Superior temporal gyrus (tissue), 1 donor: ENCODE measurements around the gene CADPS.

Source experiments
- DNase-seq: peaks from one replicate; pipeline ENCODE4 v3.0.0-alpha.2; 2016; ENCODE audit errors: extremely low spot score

Gene CADPS

DNA sequence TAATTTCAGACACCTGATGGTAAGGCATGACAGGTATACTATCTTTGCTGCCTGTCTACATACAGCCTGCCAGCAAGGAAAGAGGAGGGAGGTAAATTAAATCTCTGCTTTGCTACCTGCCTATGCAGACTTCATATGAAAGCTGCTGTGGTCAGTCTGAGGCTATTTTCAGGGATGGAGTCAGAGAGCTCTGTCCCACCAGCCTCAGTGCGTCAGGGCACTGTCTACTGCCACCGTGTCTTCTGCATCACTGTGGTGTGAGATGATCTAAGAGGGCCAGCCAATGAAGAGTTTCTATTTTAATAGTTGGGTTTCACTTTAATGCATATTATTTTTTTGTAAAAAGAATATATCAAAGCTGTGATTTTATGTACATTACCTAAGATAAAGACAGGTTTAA, 125.6 kb downstream of the CADPS start:
- no peak for DNase-seq

DNA sequence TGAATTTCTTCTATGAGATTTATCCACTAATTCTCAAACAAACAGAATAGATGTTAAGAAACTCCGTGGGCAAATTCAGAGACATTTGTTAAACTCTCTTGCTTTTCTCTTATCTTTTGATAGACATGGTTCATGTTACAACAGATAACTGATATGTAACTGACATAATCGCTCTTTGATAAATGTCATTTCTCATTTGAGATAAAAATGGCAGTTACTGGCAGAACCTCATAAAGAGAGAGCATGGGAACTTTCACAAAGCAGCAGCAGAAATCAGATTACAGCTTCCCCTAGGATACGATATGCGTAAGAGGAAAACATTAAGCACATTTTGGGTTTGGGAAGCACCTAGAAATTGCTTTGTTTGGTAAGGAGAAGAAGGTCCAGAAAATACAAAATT, 126.1 kb downstream of the CADPS start:
- no peak for DNase-seq

DNA sequence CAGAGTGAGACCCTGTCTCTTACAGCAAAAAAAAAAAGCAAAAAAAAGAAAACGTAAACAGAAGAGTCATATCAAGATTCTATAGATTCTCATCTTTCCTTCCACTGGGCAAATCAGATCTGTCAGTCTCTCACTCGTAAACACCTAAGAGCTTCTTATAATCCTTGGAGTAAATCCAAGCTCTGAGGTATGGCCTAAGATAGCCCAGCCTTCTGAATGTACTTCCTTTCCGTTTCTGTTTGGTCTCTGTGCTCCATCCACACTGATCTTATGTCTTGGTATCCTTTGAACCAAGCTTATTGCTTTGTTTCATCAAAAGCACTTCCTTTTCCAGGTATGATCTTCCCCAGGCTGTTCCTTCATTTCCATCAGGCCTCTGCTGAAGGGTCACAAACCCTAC, 137.8 kb downstream of the CADPS start:
- no peak for DNase-seq

DNA sequence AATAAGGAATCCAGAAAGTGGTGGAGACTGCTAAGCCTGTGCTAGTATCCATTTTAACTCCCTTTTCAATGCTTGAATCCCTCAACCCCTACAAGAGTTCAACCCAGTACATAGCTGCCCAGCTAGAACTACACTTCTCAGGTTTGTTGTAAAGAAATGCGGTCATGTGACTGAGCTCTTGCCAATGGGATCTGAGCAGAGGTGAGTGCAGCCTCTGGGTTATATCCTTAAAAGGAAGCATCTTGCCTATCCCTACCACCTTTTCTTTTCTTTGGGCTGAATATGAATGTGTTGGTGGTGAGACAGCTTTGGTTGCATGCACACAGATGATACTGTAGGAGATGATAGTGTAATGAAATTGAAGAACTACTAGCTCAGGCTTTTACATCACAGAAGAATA, 139.7 kb downstream of the CADPS start:
- no peak for DNase-seq

DNA sequence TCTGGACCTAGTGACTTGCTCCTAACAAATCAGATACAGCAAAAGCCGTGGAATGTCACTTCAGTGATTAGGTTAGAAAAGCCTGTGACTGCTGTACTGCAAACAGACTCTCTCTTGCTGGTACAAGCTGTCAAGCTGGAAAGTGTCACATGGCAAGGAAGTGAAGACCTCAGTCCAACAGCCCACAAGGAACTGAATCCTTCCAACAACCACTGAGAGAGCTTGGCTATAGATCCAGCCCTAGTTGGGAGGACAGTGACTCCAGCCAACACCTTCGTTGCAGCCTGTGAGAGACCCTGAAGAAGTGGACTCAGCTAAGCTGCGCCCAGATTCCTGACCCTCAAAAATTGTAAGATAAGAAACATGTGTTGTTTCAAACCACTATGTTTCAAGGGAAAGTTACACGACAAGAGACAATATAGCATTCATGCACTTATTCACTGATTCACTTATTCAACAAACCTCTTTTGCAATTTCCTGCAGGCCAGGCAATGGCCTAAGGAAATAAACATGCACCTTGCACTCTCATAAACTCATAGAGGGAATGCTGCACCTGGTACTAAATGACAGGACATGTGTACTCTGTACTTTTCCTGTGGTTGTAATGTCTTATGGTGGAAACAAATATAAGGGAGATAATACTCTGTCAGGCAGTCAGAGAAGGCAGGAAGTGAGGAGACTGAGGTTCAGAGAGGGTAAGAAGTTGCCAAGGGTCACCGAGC, 142.9 kb downstream of the CADPS start:
- no peak for DNase-seq

DNA sequence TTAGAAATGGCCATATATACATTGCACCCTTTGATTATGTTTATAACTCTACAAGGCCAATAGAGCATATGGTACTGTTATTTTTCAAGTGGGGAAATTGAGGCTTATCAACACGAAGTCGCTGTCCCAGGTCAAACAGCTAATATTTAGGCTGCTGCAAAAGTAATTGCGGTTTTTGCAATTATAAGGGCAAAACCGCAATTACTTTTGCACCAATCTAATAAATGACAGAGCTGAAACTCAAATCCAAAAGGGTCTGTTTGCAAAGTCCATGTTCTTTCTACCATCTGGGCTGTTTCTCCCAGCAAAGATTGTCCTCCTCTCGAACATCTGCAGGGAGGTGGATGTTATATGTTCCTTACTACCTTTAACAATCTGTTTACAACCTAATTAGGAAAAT, 147.2 kb downstream of the CADPS start:
- DNase-seq: no peak

DNA sequence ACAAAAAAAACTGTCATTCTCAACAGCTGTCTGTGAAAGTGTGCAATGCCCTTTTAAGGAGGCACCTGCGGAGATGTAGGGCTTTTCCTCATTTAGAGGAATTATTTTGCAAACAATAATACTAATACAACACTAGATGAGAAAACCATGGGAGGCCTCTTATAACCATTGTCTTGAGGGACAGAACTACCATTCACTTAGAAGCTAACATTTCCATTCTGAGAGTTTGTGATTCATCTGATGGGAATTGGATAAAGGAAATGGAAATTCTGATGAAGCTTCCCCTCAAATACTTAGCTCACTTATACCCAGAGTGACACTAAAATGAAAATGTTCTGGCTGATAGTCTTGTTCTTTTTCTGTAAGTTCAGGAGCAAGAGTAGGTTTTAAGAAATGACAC, 147.7 kb downstream of the CADPS start:
- DNase-seq: no peak

DNA sequence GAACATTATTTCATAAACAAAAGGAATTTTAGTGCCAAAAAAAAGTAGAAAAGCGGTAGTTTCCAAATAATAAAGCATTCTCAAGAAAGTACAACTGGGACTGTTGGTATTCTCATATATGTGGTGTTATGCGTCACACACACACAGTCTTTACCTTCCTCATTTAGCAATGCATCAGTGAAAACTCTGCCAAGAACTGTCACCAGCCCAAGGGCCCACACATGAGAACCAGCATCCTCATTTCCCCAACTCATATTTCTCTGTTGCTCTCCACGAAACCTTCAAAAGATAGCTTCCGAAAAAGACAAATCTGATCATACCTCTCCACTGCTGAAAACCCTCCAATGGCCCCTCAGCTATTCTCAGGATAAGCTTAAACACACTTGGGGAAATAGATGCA, 150.7 kb downstream of the CADPS start:
- DNase-seq: peak; percentile 51

DNA sequence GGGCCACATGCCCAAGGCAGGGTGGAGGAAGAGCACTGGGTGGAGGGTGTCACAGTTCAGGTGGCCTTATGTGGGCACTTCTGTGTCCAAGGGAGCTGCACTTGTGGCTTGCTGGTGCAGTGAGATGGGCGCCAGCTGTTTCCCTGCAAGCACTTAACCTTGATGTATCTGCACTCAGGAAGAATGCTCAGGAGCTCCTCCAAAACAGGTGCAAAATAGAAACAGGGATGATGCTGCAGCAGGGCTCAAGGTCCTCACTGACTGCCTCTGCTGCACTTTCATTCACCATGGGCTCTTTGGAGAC, 151.3 kb downstream of the CADPS start:
- DNase-seq: no peak

DNA sequence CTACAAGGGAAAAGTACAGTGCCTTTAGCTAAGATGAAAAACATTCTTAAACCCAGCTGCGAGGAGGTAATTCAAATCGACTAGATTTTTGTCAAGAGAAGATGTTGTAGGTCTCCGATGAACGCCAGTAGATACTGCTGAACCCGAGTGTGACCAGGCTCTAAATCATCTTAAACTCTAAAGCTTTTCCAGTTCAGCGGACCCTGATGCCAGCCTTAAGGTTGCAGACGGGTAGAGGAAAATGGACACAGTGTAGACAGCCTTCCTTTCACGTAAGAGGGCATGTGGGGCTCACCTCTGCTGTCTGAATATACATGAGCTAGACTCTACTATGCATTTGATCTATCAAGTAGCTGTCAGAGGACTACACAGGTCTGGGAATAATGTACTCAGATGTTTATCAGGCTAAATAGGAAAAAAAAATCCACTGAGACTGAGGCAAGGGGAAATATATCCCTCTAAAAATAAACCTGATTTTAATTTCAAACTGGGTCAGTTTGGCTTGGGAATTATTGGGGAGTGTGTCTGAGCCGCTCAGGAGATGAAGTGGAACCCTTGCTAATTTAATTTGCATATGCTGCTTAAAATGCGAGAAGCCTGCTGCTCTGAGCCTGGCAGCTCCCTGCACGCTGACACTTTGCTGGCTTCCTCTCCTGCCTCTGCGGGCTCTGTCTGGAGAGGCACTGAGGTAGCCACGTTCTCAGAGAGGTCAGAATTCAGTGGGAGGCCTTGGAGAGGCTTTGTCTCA, 151.9 kb downstream of the CADPS start:
- peak; percentile 42 for DNase-seq

DNA sequence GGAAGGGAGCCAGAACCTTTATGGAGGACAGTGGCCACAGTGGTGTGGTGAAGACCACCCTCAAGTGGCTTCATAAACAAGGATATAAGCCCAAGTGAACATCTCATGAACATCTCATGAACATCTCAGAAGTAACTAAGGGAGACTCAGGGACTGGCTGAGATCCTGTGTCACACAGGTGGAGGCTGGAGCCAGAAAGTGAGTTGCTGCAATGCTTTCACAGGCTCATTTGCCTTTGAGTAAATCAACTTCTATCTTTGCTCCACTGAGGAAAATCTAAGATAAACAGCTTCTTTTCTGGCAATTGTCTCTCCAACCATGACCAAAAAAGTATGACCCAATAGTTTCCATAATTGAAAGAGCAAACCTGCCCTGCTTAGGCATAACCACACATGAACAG, 152.9 kb downstream of the CADPS start:
- DNase-seq: no peak

DNA sequence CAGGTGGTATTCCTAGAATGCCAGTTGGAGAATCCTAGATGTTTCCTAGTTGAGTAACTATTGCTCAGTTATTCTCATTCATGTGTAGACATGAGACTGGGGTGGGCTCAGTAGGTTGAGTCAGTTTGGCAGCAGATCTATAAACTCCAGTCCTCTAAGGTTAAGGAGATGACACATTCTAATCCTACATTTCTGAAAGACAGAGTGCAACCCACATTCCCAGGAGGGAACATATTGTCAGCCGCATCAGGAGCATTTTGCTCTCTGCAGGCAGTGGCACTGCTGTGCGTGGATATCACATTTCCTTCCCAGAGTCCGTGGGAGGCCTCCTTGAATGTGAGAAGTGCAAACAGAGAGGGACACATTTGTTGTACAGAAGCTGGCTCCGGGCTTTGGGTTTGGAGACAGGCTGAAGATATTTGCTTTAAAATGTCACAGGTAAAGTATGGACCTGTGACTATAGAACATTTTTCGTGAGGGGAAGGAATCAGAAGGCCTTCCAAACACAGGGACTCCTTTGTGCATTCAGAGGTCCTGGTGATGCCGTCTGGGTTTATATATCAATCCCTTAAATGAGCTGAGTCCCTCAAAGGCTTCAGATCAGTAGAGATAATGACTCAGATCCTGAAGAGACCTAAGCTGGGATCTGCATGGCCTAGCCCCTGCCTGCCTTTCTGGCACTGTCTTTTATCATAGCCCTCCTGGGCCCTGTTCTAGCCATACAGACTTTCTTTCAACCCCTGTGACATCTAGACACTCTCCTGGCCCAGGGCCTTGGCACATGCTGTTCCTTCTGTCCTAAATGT, 156.5 kb downstream of the CADPS start:
- DNase-seq: peak; percentile 65

DNA sequence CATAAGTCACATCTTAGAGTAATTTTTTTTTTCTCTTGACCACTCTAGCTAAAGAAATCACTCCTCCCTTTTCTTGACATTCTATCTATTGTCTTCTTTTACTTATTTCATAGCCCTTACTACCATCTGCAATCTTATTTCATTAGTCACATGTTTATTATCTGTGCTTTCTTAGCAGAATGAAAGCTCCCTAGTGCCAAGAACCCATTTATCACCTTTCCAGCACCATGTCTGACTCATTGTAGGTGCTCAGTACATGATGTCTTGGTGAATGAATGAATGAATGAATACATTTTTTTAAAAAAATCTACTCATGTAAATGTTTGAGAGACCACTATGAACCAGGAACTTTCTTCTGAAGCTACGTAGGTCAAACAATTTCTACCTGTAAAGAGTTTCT, 157.2 kb downstream of the CADPS start:
- no peak for DNase-seq

DNA sequence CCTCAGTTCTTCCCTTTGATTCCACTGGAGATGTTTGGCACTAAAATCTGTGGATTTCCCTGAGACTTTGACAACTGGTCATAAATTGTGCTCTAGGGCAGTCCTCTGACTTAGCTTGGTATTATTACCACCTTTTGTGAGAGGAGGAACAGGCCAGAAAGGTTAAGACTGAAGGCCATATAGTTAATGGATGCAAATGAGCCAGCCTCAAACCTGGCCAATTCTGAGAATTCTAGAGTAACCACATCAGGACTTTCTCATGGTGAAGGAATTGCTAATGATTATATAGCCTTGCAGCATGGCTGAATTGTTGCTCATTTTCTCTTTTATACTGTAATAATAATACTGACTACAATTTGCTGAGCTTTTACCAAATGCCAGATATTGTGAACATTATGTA, 162.5 kb downstream of the CADPS start:
- no peak for DNase-seq

DNA sequence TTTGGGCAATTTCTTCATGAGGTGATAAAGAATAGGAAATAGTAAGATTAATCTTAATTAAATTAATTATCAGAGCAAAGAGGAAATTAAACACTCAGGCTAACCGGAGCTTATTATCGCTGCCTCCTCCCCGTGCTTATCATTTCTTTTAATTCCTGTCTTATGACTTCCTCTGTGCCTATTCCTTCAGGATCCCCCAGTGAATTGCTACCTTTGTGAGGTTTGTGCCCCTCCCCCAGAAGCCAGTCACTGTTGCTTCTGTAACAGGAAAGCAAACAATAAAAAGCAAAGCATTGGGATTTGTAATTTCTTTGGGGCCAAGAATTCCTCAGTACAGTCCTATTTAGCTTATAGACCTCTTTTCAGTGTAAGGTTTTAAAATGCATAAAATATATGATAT, 164.5 kb downstream of the CADPS start:
- DNase-seq: no peak

DNA sequence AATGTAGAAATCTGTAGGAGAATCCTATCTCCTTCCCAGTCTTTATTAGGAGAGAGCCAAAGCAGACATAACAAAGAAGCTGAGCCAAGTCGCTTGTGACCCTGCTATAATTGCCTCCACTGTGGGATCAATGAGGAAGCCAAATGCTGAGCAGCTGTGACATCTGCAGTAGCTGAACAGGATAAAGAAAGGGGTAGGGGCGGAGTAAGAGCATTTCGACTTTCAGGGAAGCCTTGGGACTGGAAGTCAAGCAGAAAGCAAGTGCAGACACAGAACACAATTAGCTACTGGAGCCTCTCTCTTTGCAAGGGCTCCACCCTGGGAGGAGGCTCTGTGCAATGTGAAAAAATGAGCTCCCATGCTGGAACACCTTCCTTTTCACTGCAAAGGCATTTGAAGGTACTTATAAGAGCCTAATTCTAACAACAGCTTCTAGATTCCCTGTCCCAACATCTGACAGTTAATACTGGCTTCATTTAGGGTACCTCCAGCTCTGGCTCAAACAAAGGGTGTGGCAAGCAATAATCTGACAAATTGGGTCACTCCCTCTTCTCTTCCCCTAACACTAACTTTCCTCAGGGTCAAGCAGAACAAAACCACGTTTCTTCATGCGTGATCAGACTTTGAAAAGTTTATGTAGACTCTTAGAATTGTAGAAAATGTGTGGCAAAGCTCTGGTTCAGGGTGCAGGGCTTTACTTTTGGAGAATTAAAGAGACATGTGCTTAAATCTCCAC, 166.4 kb downstream of the CADPS start:
- no peak for DNase-seq

DNA sequence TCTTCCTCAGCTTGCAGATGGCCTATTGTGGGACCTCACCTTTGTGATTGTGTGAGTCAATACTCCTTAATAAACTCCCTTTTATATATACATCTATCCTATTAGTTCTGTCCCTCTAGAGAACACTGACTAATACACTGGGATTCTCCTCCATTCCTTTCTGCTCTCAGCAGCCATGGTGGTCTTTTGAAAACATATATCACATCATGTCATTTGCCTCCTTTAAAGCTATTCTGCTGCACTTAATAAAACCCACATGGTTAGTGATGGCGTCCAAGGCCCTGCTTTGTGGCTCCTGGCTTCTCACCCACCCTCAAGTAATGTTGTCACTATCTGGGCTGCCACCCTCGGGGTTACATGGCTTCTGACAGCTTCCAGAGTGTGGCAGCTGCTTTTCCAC, 169.5 kb downstream of the CADPS start:
- DNase-seq: no peak

DNA sequence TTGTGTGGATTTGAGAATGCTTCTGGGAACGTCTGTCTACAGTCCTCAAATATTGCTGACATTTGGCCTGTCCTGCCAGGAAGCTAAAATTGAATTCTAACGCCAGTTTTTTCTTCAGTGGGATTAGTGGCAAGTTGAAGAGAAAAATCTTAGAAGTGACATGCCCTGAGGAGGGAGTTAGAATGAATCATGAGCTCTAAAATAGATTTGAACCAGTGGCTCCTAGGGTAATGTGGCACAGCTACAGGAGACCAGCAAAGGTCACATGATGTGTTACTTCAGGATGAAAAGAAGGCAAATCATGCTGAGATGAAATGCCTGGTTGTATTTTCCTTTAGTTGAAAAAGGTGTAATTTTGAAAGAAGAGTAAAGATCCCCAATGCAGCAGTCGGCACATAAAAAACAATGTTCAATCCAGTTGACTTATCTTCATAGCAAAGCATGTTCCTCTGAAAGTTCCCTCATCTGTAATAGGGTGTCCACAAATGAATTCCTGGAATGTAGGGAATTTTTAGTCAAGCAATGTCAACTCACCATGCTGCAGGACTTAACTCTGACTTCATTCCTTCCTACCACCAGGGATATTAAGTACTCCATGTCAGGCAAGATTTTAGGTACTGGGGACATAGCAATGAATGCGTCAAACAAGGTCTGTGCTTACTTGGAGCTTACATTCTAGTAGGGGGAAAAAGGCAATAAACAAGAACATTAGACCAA, 171.6 kb downstream of the CADPS start:
- no peak for DNase-seq

DNA sequence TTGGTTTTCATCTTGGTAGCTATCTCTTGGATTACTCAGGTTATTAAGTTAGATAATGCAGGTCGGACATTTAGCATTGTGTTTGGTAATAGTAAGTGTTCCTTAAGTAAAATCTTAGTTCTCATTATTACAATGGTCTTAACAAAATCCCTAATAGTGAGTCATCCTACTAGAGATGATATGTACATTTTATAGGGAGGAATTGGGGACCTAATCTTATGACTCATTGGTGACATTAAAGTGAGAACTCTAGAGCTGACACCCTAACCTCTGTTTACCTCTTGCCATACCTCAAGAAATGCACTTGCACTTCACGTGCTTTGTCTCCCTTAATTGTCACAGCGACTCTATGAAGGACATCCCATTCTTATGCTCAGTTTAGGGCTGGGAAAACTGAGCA, 174.9 kb downstream of the CADPS start:
- no peak for DNase-seq

DNA sequence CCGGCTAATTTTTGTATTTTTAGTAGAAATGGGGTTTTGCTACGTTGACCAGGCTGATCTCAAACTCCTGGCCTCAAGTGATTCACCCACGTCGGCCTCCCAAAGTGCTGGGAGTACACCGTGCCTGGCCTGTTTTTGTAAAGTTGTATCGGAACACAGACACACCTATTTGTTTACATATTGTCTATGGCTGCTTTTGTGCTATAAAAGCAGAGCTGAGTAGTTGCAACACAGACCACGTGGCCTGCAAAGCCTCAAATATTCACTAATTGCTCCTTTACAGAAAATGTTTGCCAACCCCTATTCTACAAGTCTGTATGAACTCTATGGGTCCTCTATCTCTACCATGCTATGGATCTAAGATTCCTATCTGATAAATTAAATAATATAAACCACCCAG, 175.5 kb downstream of the CADPS start:
- DNase-seq: no peak

DNA sequence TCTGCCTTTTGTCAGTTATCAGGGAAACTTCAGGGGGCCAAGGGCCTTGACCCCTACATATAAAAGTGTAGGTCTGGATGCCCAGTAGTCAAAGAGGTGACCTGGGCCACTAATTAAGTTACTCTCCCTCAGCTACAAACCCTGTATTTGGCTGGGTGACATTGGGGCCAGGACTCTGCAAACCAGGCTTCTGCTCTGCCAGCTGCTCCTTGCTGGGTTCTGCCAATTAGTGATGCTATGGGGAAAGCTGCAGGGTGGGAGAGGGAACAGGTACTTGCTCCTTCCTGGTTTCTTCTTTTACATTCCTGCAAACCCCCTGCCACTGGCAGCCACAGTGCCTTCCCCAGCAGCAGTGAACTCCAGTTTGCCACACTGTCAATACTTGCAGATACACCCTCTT, 179.2 kb downstream of the CADPS start:
- DNase-seq: no peak

DNA sequence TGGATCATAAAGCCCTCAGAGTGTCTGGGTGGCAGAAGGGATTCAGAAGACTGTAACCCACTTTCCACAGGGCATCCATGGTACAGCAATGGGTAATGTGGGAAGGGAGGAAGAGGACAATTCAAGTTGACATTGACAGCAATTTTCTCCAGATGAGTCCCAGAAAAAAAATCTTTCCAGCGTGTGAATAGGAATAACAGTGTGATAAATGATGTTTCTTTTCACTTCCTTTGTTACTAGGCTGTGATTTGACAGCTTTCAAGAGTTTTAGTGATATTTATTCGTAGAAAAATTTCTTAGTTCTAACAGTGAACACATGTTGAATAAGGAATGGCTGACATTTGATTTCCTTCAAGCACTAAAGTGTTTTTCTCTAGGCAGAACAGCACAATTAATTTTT, 186.4 kb downstream of the CADPS start:
- DNase-seq: no peak
